ENCODE data around the gene MTPN.

The MTPN gene

DNA sequence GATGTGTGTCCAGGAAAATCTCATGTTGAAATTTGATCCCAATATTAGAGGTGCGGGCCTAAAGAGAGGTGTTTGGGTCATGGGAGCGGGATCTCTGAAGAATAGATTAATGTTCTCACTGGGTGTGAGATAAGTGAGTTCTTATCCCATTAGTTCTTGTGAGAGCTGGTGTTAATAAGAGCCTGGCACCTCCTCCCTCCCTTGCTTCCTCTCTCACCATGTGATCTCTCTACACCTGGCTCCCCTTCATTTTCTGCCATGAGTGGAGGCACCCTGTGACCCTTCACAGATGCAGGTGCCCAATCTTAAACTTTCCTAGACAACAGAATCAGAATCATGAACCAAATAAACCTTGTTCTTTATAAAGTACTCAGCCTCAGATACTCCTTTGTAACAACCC, 19.5 kb downstream of the MTPN start:
- POLR2A ChIA-PET = no interaction called here
- TF ChIP-seq, protein P1, sequence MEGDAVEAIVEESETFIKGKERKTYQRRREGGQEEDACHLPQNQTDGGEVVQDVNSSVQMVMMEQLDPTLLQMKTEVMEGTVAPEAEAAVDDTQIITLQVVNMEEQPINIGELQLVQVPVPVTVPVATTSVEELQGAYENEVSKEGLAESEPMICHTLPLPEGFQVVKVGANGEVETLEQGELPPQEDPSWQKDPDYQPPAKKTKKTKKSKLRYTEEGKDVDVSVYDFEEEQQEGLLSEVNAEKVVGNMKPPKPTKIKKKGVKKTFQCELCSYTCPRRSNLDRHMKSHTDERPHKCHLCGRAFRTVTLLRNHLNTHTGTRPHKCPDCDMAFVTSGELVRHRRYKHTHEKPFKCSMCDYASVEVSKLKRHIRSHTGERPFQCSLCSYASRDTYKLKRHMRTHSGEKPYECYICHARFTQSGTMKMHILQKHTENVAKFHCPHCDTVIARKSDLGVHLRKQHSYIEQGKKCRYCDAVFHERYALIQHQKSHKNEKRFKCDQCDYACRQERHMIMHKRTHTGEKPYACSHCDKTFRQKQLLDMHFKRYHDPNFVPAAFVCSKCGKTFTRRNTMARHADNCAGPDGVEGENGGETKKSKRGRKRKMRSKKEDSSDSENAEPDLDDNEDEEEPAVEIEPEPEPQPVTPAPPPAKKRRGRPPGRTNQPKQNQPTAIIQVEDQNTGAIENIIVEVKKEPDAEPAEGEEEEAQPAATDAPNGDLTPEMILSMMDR (IDR thresholded peaks at IDR 0.05; ENCODE audit: insufficient read depth, low read length, missing control alignments) = no peak
- DNase-seq (ENCODE audit: low read depth, low spot score) = no peak
- CTCF ChIA-PET = no interaction called here
- H3K4me3 ChIP-seq (ENCODE audit: low read depth, low read length) = no peak overlapping the region

DNA sequence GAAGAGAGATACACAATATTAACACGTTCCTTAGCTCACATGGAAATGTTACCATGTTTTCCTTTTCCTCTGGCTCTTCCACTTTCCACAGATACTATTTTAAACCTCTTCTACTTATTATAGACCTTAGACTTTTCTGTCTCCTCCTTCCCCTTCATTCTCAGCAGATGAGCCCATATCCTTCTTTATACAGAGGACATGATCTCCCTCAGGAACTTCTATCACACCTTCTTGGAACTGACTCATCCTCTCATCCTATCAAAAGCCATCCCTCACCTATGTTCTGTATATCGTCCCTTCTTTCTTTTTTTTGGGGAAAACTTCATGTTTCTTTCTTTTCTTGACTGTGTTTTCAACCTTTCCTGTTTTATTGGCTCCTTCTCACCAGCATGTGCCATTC, 20.8 kb downstream of the MTPN start:
- ChIA-PET CTCF (interaction anchor here (0.6 to 0.9 kb wide), 2 partner anchors 156 to 678 kb away, joined by 3 read pairs; no protein-coding TSS in a partner anchor), POLR2A (no interaction called here)
- DNase-seq (ENCODE audit: low read depth, low spot score) = no peak
- no peak overlapping the region for H3K4me3 ChIP-seq (ENCODE audit: low read depth, low read length)
- TF ChIP-seq, protein P1 (IDR thresholded peaks at IDR 0.05; ENCODE audit: insufficient read depth, low read length, missing control alignments) = no peak

- no peak overlapping the region for H3K4me3 ChIP-seq (ENCODE audit: low read depth, low read length)
- ChIA-PET CTCF (interaction anchor here (0.6 to 1.5 kb wide), 3 partner anchors 9 to 344 kb away, joined by 3 to 4 read pairs (median 3); partner anchors contain the start of gene STMP1), POLR2A (no interaction called here)
- TF ChIP-seq, protein P1 (IDR thresholded peaks at IDR 0.05; ENCODE audit: insufficient read depth, low read length, missing control alignments) = no peak
- DNase-seq (ENCODE audit: low read depth, low spot score) = no peak
Observed at GRCh38 chr7:135950972-135951371, 26.2 kb downstream of the MTPN start.

- CTCF ChIA-PET = interaction anchor here (0.6 to 1.5 kb wide), 3 partner anchors 8 to 343 kb away, joined by 3 to 4 read pairs (median 3); partner anchors contain the start of gene STMP1
- TF ChIP-seq, protein P1 (IDR thresholded peaks at IDR 0.05; ENCODE audit: insufficient read depth, low read length, missing control alignments) = no peak
Observed at GRCh38 chr7:135950429-135950828, 26.7 kb downstream of the MTPN start.

GRCh38 chr7:135946289-135947055, 30.7 kb downstream of the MTPN start:
- ChIA-PET POLR2A (no interaction called here), CTCF (interaction anchor here (0.9 kb wide), 1 partner anchor 15 kb away, joined by 3 read pairs; no protein-coding TSS in a partner anchor)
- no peak overlapping the region for H3K4me3 ChIP-seq (ENCODE audit: low read depth, low read length)
- DNase-seq (ENCODE audit: low read depth, low spot score) = no peak
- TF ChIP-seq, protein P1 (IDR thresholded peaks at IDR 0.05; ENCODE audit: insufficient read depth, low read length, missing control alignments) = no peak

More at GRCh38 chr7:135950429-135950828, 26.7 kb downstream of the MTPN start:
- DNase-seq (ENCODE audit: low read depth, low spot score) = no peak
- POLR2A ChIA-PET = no interaction called here
- H3K4me3 ChIP-seq (ENCODE audit: low read depth, low read length) = no peak overlapping the region

DNA sequence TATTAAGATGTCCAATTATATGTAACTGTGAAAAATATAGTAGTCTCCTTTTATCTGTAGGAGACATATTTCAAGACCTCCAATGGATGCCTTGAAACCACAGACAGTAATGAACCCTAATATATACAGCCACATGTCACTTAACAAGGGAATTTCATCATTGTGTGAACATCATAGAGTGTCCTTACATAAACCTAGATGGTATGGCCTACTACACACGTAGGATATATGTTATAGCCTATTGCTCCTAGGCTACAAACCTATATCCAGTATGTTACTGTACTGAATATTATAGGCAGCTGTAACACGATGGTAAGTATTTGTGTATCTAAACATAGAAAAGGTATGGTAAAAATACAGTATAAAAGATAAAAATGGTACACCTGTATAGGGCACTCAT, 32.4 kb downstream of the MTPN start:
- CTCF ChIA-PET = no interaction called here
- no peak for DNase-seq (ENCODE audit: low read depth, low spot score)
- H3K4me3 ChIP-seq (ENCODE audit: low read depth, low read length) = no peak overlapping the region
- TF ChIP-seq, protein P1 (IDR thresholded peaks at IDR 0.05; ENCODE audit: insufficient read depth, low read length, missing control alignments) = no peak
- POLR2A ChIA-PET = interaction anchor here (0.6 kb wide), 1 partner anchor 38 kb away, joined by 3 read pairs; no protein-coding TSS in a partner anchor
